Stimulated activated naive CD8-positive, alpha-beta T cell treated with anti-CD3 and anti-CD28 coated beads, Interleukin-15, Interleukin-2, amounts not matched to agents 100 U/mL and 50 U/mL, for 24 hours (primary cell): Measurements from ENCODE around the gene PIGW.
A peak's percentile ranks its signal among the peaks of the same experiment; 100 is the strongest.

Experiments
- ATAC-seq: fragments of 150-1000 bp; cut with Tn5 transposase; one replicate; pipeline ENCODE4 v1.10.0; 2021
- DNase-seq: peaks from one replicate; pipeline ENCODE4 v3.0.0; 2021

Gene PIGW

DNA sequence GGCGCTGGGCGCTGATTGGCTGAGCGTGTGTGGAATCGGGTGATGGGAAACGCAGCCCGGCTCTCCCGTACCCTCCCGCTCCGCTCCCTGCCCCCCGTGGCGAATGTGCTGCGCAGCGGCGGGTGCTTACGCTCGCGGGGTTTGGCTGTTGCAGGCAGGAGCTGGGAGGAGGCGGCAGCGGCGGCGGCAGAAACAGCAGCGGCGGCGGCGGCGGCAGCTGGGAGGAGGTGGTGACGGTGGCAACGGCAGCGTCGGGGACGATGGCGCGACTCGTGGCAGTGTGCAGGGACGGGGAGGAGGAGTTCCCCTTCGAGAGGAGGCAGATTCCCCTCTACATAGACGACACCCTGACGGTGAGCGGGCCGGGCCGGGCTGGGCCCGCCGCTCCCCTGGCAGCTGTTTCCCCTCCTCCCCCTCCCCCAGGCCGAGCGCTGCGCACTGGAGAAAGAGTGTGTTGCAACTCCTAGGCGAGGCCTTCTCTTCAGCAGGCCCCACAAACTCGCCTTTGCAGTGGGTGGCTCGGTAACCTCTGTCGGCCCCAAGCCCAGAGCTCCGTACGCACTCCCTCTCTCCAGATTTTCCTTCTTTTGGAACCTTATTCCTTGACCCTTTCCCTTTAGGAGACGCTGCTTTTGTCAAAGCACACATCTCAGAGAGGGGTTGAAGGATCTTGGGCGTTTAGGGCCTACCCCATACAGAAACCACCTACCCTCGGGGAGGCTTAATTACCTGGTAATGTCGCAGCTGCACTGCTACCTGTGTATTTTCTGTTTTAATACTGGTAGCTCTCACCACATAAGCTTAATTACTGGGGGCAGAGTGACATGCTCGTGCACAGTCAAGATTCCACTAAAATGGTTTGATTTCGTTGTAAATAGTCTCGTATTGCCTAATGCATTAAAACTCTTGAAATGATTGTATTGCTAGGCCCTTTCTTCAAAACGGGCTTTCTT lies 11.0 kb downstream of the PIGW start:
- ATAC-seq (peak; percentile 84), DNase-seq (peak; percentile 97)

DNA sequence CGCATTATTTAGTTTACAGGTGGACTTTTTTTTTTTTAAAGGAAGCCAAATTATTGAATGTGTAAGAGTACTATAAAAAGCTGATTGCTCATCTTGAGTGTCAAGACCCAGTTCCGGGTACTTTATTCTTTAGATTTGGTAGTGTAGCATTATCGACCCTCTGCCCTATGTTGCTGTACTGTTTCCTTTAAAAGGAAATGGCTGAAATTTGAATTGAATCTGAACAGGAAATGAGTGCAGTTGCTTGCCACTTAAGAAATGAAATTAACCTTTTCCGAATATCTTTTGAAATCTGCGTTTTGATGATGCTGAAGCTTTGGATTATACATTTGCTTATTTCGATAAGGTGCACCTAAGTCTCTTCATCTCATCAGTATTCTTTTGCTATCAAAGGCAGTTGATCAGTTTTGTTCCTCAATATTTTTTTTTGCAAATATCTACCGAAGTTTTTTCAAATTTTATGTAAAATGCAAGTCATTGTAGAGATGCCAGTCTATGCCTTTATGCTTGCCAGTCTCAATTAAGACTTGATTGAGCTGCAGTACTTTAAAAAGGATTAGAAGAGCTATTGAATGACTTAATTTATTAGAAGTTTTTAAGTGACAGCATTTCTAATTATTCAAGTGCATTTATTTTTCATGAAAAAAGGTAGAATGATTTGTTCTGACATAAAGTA lies 11.8 kb downstream of the PIGW start:
- ATAC-seq (no peak), DNase-seq (no peak)

DNA sequence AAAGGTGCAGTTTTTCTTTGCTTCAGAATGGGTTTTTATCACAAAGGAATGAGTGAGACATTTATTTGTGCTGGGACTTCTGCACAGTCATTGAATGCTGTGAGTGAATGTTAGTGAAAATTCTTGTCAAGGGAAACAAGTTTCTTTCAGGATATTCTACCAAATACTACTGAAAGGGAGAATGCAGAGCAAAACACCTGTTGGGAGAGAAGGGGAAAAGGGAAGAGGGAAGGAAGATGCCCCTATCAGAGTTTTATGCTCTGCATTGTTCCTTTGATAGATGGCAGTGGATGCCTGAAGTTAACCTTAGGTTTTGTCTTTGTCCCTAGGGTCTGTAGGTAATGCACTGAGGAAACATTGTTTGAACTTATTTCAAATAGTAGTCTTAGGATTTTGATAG lies 13.0 kb downstream of the PIGW start:
- DNase-seq (no peak), ATAC-seq (no peak)

DNA sequence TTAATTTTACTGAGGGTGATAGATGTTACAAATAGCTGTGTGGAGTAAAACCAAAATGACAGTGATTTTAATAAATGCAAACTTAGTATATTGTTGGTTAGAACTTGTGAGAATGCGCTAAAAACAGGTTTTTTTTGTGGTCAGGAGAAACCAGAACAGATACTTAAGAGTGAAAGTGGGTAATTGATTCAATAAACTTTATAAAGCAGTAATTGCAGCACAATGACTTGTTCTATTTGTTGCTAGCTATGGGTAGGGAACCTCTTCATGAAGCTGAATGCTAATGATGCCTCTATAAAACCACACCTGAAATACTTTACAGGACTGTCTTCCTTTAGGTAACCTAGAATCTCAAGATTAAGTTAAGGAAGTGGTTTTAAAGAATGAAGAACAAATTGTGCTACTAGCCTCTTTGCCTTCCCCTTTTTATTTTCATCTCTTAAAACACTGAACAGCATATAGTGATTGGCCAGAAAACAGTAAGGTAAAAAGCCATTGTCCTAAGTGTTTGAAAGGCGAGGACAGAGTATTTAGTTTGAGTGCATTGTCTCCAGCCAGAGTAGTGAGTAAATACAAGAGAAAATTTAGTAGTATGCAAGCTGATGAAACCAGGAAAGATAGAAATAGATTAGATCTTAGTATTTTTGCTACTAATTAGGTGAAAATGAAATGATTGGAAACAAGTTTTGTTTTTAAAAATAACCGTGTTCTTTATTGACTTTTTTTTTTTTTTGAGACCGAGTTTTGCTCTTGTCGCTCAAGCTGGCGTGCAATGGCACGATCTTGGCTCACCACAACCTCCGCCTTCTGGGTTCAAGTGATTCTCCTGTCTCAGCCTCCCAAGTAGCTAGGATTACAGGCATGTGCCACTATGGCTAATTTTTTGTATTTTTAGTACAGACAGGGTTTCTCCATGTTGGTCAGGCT lies 16.0 kb downstream of the PIGW start:
- DNase-seq (no peak), ATAC-seq (no peak)

GRCh38 chr17:36553459-36553858 lies 18.7 kb downstream of the PIGW start:
- DNase-seq (no peak), ATAC-seq (no peak)

DNA sequence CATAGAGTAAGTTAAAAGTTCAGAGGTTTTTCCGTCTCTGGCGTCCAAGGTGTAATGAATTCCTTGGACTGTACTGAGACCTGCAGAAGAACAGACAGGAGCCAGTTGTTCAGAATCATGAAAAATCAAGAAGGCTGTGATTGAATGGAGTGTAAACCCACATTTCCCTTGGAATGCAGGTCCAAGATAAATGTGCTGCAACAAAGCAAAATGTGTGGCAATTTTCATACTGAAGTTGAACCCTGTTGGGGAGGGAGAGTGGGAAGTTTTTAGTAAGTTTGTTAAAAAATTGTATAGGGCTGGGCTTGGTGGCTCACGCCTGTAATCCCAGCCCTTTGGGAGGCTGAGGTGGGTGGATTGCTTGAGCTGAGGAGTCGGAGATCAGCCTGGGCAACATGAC lies 31.3 kb downstream of the PIGW start:
- no peak for ATAC-seq

DNA sequence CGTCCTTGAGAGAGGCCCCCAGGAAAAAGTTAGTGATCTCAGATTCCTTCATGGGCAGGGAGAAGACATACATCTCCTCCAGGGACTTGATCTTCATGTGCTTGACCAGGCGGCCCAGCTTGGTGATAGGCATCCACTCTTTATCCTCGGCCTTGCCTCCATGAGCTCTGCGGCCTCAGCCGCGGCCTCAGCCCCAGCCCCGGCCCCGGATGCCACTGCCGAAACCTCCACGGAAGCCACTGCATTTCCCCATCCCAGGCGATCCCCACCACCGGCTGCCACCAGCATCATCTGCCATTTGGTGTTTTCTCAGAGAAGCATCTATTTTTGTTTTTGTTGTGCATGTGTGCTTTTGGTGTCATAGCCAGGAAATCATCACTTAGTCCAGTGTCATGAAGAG lies 40.2 kb downstream of the PIGW start:
- DNase-seq, result no peak
- ATAC-seq, result no peak

More for the DNA sequence above, 31.3 kb downstream of the PIGW start:
- no peak for DNase-seq

DNA sequence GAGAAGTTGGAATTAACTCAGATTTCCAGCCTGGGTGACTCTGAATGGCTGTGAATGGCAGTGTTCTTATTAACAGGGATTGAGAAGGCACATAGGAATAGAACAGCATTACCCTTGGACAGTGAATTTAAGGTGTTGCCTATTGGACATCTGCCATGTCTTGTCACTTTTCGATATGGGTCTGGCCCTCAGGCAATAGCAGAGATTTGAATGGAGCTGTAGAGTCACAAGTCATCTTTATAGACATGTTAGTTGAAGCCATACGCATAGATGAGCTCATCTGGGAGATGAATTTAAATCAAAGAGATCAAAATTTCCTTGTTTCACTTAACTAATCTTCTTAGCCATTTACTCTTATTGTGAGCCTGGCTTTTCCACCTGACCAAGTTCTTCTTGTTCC lies 42.0 kb downstream of the PIGW start:
- DNase-seq (no peak), ATAC-seq (no peak)

GRCh38 chr17:36578671-36579070 lies 43.9 kb downstream of the PIGW start:
- ATAC-seq, result no peak
- DNase-seq, result no peak

DNA sequence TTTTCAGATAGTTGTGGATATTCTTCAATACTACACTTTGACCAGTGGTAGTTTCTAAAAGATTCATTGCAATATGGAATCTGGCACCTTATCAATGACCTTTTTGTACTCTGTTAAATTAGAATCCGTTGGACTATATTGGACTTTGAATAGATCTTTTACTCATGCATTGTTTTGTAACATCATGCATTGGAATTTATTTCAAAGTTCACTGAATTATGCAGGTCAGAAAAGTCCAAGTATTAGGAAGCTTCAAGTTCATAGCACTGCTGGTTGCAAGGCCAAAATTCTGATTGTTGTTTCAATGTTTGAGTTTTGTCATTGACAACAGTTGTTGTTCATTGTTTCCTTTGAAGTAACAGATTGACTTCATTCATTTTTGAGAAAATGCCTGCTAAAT lies 49.0 kb downstream of the PIGW start:
- ATAC-seq, result no peak
- DNase-seq, result no peak

DNA sequence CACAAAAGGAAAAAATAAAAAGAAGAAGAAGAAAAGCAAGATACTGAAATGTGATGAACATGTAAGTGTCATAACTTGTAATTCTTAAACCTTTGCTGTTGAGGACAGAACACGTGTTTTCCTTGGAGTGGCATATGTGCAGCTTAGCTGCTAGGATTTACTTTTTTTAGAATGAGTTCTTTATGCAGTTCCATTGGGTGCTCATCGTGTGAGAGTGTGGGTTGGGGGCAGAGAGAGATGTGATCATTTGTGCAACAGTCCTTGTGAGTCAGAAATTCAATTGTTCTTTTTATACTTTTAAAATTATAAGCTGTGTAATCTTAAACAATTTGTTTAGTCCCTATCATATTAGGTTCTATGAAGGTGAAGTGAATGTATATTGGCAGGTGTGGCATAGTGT lies 51.4 kb downstream of the PIGW start:
- ATAC-seq, result no peak
- DNase-seq, result no peak
